ENCODE results near the gene PCDHGA4.
A peak's percentile ranks its signal among the peaks of the same experiment; 100 is the strongest.

GRCh38 chr5:141402553-141403243 lies 47.9 kb downstream of the PCDHGA4 start, which contains the start of gene PCDHGA9:
- TF ChIP-seq, protein P1, sequence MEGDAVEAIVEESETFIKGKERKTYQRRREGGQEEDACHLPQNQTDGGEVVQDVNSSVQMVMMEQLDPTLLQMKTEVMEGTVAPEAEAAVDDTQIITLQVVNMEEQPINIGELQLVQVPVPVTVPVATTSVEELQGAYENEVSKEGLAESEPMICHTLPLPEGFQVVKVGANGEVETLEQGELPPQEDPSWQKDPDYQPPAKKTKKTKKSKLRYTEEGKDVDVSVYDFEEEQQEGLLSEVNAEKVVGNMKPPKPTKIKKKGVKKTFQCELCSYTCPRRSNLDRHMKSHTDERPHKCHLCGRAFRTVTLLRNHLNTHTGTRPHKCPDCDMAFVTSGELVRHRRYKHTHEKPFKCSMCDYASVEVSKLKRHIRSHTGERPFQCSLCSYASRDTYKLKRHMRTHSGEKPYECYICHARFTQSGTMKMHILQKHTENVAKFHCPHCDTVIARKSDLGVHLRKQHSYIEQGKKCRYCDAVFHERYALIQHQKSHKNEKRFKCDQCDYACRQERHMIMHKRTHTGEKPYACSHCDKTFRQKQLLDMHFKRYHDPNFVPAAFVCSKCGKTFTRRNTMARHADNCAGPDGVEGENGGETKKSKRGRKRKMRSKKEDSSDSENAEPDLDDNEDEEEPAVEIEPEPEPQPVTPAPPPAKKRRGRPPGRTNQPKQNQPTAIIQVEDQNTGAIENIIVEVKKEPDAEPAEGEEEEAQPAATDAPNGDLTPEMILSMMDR (IDR thresholded peaks at IDR 0.05): peak in 3 of 6 experiments; percentile 32 to 37 (median 34)
- no peak for TF ChIP-seq POLR2A (IDR thresholded peaks at IDR 0.05)

Measured in adrenal gland (tissue), 5 donors.